Measurements from ENCODE around the gene JMJD6. TPM values are rescaled to one million over a fixed set of nuclear protein-coding genes. Genes with fewer than 3 reads are reported as not detected.

Gene JMJD6
- total RNA-seq (2014; rRNA removed; shearing (Covaris generic)), result 11.3 and 12.8 TPM in 2 replicates
- 11.4 and 12.7 TPM in 2 replicates for polyA plus RNA-seq (2016; fragmentation: Nextera tagmentation; extraction: Ambion mirVana)
- long read RNA-seq, transcript JMJD6-202 (6 exons, 1,603 nt), result major isoform, 17 of 19 reads
- long read RNA-seq, partial matches to known transcripts, result 0 of 19 reads
- long read RNA-seq, other reads (novel, unspliced or antisense), result 1 of 19 reads

- peaks cover 54% of the 10 kb centered on the region for H3K36me3 Mint-ChIP-seq (ENCODE audit: low read depth)
- H4K20me1 ChIP-seq (replicated peaks; ENCODE audit: insufficient read depth), result peaks cover 21% of the 10 kb centered on the region
- peaks cover 57% of the 10 kb centered on the region for H3K79me2 ChIP-seq (replicated peaks; ENCODE audit: insufficient read depth)
- H2AFZ ChIP-seq, result peak within 1 kb of the TSS; percentile 95
- no peaks in the 10 kb centered on the region for H3K27me3 ChIP-seq (ENCODE audit: insufficient read depth)
- peaks cover 11% of the 10 kb centered on the region for H3F3A ChIP-seq (replicated peaks; ENCODE audit: low read depth)
- peak; percentile 90 for ATAC-seq
- H3K27ac Mint-ChIP-seq, result peak within 1 kb of the TSS; percentile 96
- peaks cover 5% of the 10 kb centered on the region for H3K27me3 Mint-ChIP-seq (ENCODE audit: insufficient read depth, low read depth, poor library complexity)
- H3K4me2 ChIP-seq, result peak within 1 kb of the TSS; percentile 98
- H3K4me1 ChIP-seq (ENCODE audit: insufficient read depth), result peaks cover 16% of the 10 kb centered on the region
- peak within 1 kb of the TSS; percentile 99 for H3K4me3 ChIP-seq
- H3K27ac ChIP-seq (ENCODE audit: low read depth), result peak within 1 kb of the TSS; percentile 99
- TF ChIP-seq CREB1 (CRISPR knock-in tag; IDR thresholded peaks at IDR 0.05; ENCODE audit: low read depth), result peak; percentile 88
- no peak for TF ChIP-seq ZNF462 (CRISPR knock-in tag; IDR thresholded peaks at IDR 0.05)
- no peak for TF ChIP-seq EZH2phosphoT487 (IDR thresholded peaks at IDR 0.05; ENCODE audit: unreplicated experiment)
- DNase-seq (ENCODE audit: low spot score), result peak; percentile 96
- H3K9me2 ChIP-seq (ENCODE audit: insufficient read depth), result no peaks in the 10 kb centered on the region
- peaks cover 22% of the 10 kb centered on the region for H3K36me3 ChIP-seq (ENCODE audit: insufficient read depth)
- peaks cover 10% of the 10 kb centered on the region; the same call in 2 of the 3 replicates for H3K4me1 Mint-ChIP-seq
- peak within 1 kb of the TSS; percentile 90 for H3K4me3 Mint-ChIP-seq
- no peaks in the 10 kb centered on the region for H3K9me3 Mint-ChIP-seq
Observed at GRCh38 chr17:76726231-76726775, at the start of gene JMJD6. Gene JMJD6 (minus strand): TSS chr17:76726606. CDS start chr17:76726475, 131 bp downstream.

- H3K4me3 Mint-ChIP-seq, result no peak overlapping the region
- Histone ChIP-seq H3K4me3 (no peak overlapping the region), H4K20me1 (replicated peaks; ENCODE audit: insufficient read depth) (0 out of 2 replicates have a peak, but pooled peaks cover 3% of the 10 kb centered on the region), H3K27ac (ENCODE audit: low read depth) (no peak overlapping the region), H3K36me3 (ENCODE audit: insufficient read depth) (peaks cover 10% of the 10 kb centered on the region; the same call in 1 of the 2 replicates), H3K9me2 (ENCODE audit: insufficient read depth) (no peaks in the 10 kb centered on the region), H3K4me2 (no peak overlapping the region), H2AFZ (no peak overlapping the region), H3K4me1 (ENCODE audit: insufficient read depth) (no peaks in the 10 kb centered on the region), H3K79me2 (replicated peaks; ENCODE audit: insufficient read depth) (no peaks in the 10 kb centered on the region), H3K27me3 (ENCODE audit: insufficient read depth) (no peaks in the 10 kb centered on the region), H3F3A (replicated peaks; ENCODE audit: low read depth) (no peaks in the 10 kb centered on the region)
- no peak overlapping the region for H3K27ac Mint-ChIP-seq
- H3K9me3 Mint-ChIP-seq, result no peaks in the 10 kb centered on the region
- ATAC-seq (no peak), DNase-seq (ENCODE audit: low spot score) (no peak)
- H3K36me3 Mint-ChIP-seq (ENCODE audit: low read depth), result peaks cover 27% of the 10 kb centered on the region; the same call in 2 of the 3 replicates
- no peaks in the 10 kb centered on the region; the same call in 2 of the 3 replicates for H3K4me1 Mint-ChIP-seq
- peaks cover 10% of the 10 kb centered on the region for H3K27me3 Mint-ChIP-seq (ENCODE audit: insufficient read depth, low read depth, poor library complexity)
- TF ChIP-seq CTCF (conservative IDR thresholded peaks at IDR 0.05; ENCODE audit: low read depth in 2 of 2) (no peak), ZNF331 (CRISPR knock-in tag; IDR thresholded peaks at IDR 0.05; ENCODE audit: low read depth) (no peak), STAT1 (IDR thresholded peaks at IDR 0.05; ENCODE audit: unreplicated experiment) (no peak), EZH2phosphoT487 (IDR thresholded peaks at IDR 0.05; ENCODE audit: unreplicated experiment) (no peak), POLR2AphosphoS5 (IDR thresholded peaks at IDR 0.05; ENCODE audit: low read depth) (no peak)
Observed at GRCh38 chr17:76775021-76775600, 48.7 kb upstream of the JMJD6 start.

All from GM23338 (cell line).